Activated CD4-positive, alpha-beta T cell treated with anti-CD3 and anti-CD28 coated beads for 36 hours (primary cell): Measurements from ENCODE around the gene CDRT15. TPM values are rescaled to one million over a fixed set of nuclear protein-coding genes. Genes with fewer than 3 reads are reported as not detected.
A peak's percentile ranks its signal among the peaks of the same experiment; 100 is the strongest.
"Not testable (repeated sequence)": the region's sequence is repeated elsewhere in the genome, so short reads cannot be mapped to it uniquely, and the experiment has no call there.

Experiments
- ATAC-seq: fragments of 200-7000 bp; cut with Tn5 transposase; one replicate; pipeline ENCODE4 v1.10.0; 2021; ENCODE audit warnings: mild to moderate bottlenecking, moderate library complexity
- CTCF ChIA-PET: fragments of 350-600 bp; sonication (Branson Sonifier 250); formaldehyde crosslinking; loops from one replicate; lab custom pipeline; 2021; ENCODE audit warnings: antibody characterized with exemption; lab: Charles Lee
- POLR2A ChIA-PET: fragments of 350-600 bp; sonication (Branson Sonifier 250); formaldehyde crosslinking; loops from one replicate; lab custom pipeline; 2021; ENCODE audit warnings: antibody characterized with exemption, inconsistent platforms; lab: Charles Lee
- DNase-seq: peaks from one replicate; pipeline ENCODE4 v3.0.0-alpha.2; 2020
- H3K27ac Mint-ChIP-seq: one replicate; pipeline ENCODE4 v1.8.0; 2021; ENCODE audit warnings: mixed read lengths
- H3K27me3 Mint-ChIP-seq: one replicate; pipeline ENCODE4 v1.8.0; 2021; ENCODE audit warnings: mixed read lengths
- H3K36me3 Mint-ChIP-seq: one replicate; pipeline ENCODE4 v1.8.0; 2021; ENCODE audit warnings: low read depth, mixed read lengths
- H3K4me1 Mint-ChIP-seq: one replicate; pipeline ENCODE4 v1.8.0; 2021; ENCODE audit warnings: mixed read lengths
- H3K4me3 Mint-ChIP-seq: one replicate; pipeline ENCODE4 v1.8.0; 2021; ENCODE audit warnings: mild to moderate bottlenecking, moderate library complexity, mixed read lengths
- H3K9me3 Mint-ChIP-seq: one replicate; pipeline ENCODE4 v1.8.0; 2021; ENCODE audit warnings: low read depth, mixed read lengths
- intact Hi-C, 2 experiments: fragments of 100-400 bp; cut with DNase I in 1 of 2; cut with micrococcal nuclease in 1 of 2; formaldehyde crosslinking; loops; one replicate each; pipeline versions ENCODE4 v1.14.2 to v1.15.1; 2022 to 2024; cut with DNase I, micrococcal nuclease
- total RNA-seq, 2 experiments: library from RNA; stranded (reverse); gene quantifications; one replicate each; pipeline ENCODE4 v1.2.3, GENCODE V29; 2021

CDRT15 gene
- total RNA-seq, 2 experiments from 2014 or later: not detected

DNA sequence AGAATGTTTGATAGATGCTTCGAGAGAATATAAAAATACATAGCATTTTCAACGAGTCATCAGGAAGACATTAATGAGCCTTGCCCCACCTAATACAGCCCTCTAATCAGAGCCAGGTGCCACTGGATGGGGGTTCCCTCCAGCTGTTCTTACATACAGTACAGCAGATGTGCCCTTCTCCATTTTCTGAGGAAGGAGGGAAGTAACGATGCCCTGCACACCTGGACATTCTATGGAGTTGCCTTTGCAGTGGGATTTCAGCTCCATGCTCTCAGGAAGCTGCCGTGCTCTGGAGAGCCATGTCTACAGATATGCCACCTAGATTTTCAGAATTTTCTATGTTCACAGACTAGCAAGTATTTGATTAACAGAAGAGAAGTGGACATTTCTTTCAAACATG is 36.3 kb downstream of the CDRT15 start:
- no peak overlapping the region for H3K4me3 Mint-ChIP-seq
- POLR2A ChIA-PET: no interaction called here

DNA sequence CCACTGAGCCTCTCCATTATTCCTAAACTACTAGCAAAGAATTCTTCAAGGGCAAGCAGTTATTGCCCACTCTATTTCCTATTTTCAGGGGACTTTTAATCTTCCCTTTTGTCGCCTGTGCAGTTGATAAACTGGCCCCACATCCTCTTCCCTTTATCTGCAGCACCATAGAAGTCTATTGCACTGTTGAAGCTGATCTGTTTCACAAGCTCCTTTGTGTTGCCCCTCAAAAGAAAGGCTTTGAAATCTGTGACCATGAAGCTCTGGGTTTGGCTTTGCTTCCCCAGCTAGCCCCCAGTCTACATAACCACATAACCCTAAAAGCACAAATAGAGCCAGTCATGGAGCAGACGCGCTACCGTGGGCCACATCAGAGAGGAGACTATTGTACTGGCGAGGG is 37.1 kb downstream of the CDRT15 start:
- ChIA-PET CTCF (interaction anchor here (1.1 kb wide), 1 partner anchor 12 kb away, joined by 4 read pairs; no protein-coding TSS in a partner anchor), POLR2A (no interaction called here)
- no peak for DNase-seq
- Mint-ChIP-seq H3K27ac (peak overlapping the region; percentile 39), H3K36me3 (peaks cover 40% of the 10 kb centered on the region), H3K27me3 (no peaks in the 10 kb centered on the region), H3K9me3 (no peaks in the 10 kb centered on the region), H3K4me1 (peaks cover 98% of the 10 kb centered on the region), H3K4me3 (no peak overlapping the region)
- ATAC-seq: no peak
- intact Hi-C loops: loop anchor here in 1 of 2 experiments (5.0 kb wide), 2 partner anchors 82 to 132 kb away; partner anchors contain the start of gene COX10

More for the DNA sequence above, 36.3 kb downstream of the CDRT15 start:
- no peak for ATAC-seq
- H3K9me3 Mint-ChIP-seq: no peaks in the 10 kb centered on the region
- H3K36me3 Mint-ChIP-seq: peaks cover 42% of the 10 kb centered on the region
- peaks cover 100% of the 10 kb centered on the region for H3K4me1 Mint-ChIP-seq
- no peaks in the 10 kb centered on the region for H3K27me3 Mint-ChIP-seq
- CTCF ChIA-PET: no interaction called here
- intact Hi-C loops: loop anchor here in 1 of 2 experiments (2.0 to 5.0 kb wide), 3 partner anchors 82 to 617 kb away; no protein-coding TSS in a partner anchor
- no peak for DNase-seq
- H3K27ac Mint-ChIP-seq: peak overlapping the region; percentile 94

- ChIA-PET POLR2A (interaction anchor here (0.6 to 0.7 kb wide), 2 partner anchors 8 to 135 kb away, joined by 4 read pairs; no protein-coding TSS in a partner anchor), CTCF (interaction anchor here (0.7 to 1.1 kb wide), 3 partner anchors 13 to 136 kb away, joined by 4 read pairs; no protein-coding TSS in a partner anchor)
- Mint-ChIP-seq H3K27me3 (no peaks in the 10 kb centered on the region), H3K4me3 (no peak overlapping the region), H3K27ac (peak overlapping the region; percentile 48), H3K9me3 (no peaks in the 10 kb centered on the region), H3K36me3 (peaks cover 37% of the 10 kb centered on the region), H3K4me1 (peaks cover 91% of the 10 kb centered on the region)
- intact Hi-C loops: loop anchor here in 1 of 2 experiments (5.0 kb wide), 2 partner anchors 81 to 131 kb away; partner anchors contain the start of gene COX10
- ATAC-seq (no peak), DNase-seq (no peak)
Measured at GRCh38 chr17:14198575-14198974, 38.1 kb downstream of the CDRT15 start.

- no peaks in the 10 kb centered on the region for H3K27me3 Mint-ChIP-seq
- POLR2A ChIA-PET: no interaction called here
- peak overlapping the region; percentile 48 for H3K27ac Mint-ChIP-seq
- no peaks in the 10 kb centered on the region for H3K9me3 Mint-ChIP-seq
- CTCF ChIA-PET: interaction anchor here (0.8 to 1.1 kb wide), 4 partner anchors 9 to 844 kb away, joined by 3 to 4 read pairs (median 4); partner anchors contain the start of gene HS3ST3B1
- no peak for DNase-seq
- intact Hi-C loops: loop anchor here in 1 of 2 experiments (5.0 kb wide), 2 partner anchors 81 to 131 kb away; partner anchors contain the start of gene COX10
- H3K4me3 Mint-ChIP-seq: no peak overlapping the region
- peaks cover 38% of the 10 kb centered on the region for H3K36me3 Mint-ChIP-seq
- no peak for ATAC-seq
- peaks cover 89% of the 10 kb centered on the region for H3K4me1 Mint-ChIP-seq
Measured at GRCh38 chr17:14198013-14198412, 38.6 kb downstream of the CDRT15 start.

DNA sequence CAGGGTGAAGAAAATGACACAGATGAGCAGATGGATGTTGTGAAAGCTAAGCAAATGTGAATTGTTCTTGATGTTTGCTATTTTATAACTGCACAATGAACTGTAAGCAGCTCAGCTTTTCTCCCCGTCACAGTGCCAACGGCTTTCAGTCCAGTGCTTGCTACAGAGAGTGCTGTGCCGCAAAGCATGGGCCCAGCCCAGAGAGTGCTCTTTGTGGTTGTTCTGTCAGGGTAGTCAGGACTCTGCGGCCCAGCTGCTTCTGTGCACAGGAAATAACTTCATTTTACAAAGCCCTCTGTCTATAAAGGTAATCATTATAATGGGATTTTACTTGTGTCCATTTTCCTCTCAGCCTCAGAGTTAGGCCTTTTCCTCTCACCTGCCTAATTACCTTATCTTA is 39.1 kb downstream of the CDRT15 start:
- ATAC-seq (peak; percentile 51), DNase-seq (peak; percentile 81)
- peak overlapping the region; percentile 68 for H3K27ac Mint-ChIP-seq
- H3K9me3 Mint-ChIP-seq: no peaks in the 10 kb centered on the region
- peaks cover 87% of the 10 kb centered on the region for H3K4me1 Mint-ChIP-seq
- H3K4me3 Mint-ChIP-seq: no peak overlapping the region
- POLR2A ChIA-PET: no interaction called here
- H3K36me3 Mint-ChIP-seq: peaks cover 36% of the 10 kb centered on the region
- intact Hi-C loops: loop anchor here (2.0 to 5.0 kb wide), 3 partner anchors 80 to 130 kb away; partner anchors contain the start of genes COX10 (in 1 of the 2) and HS3ST3B1 (in 1 of the 2)
- H3K27me3 Mint-ChIP-seq: no peaks in the 10 kb centered on the region
- CTCF ChIA-PET: interaction anchor here (0.8 to 1.1 kb wide), 4 partner anchors 10 to 845 kb away, joined by 3 to 4 read pairs (median 4); partner anchors contain the start of gene HS3ST3B1

DNA sequence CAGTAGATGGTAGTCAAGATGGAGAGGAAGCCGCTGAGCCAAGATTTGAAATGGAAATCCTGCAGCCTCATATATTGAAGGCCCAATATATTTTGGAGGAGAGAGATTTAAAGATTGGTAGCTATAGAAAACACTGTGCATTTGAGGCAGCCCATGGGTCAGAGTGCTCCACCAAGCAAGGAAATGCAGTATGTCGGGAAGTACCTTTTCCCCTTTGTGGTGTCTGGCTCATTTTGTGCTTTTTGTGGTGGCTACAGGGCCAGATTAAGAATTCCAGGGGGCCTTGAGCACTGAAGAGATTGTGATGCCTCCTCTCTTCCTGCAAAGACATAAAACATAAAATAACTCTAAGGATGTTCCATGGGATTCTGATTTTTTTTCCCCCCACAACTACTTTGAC is 39.6 kb downstream of the CDRT15 start:
- peaks cover 39% of the 10 kb centered on the region for H3K36me3 Mint-ChIP-seq
- DNase-seq (no peak), ATAC-seq (no peak)
- peak overlapping the region; percentile 68 for H3K27ac Mint-ChIP-seq
- H3K27me3 Mint-ChIP-seq: no peaks in the 10 kb centered on the region
- POLR2A ChIA-PET: no interaction called here
- H3K9me3 Mint-ChIP-seq: no peaks in the 10 kb centered on the region
- CTCF ChIA-PET: interaction anchor here (0.9 to 1.1 kb wide), 3 partner anchors 10 to 104 kb away, joined by 4 read pairs; partner anchors contain the start of gene HS3ST3B1
- H3K4me3 Mint-ChIP-seq: no peak overlapping the region
- H3K4me1 Mint-ChIP-seq: peaks cover 86% of the 10 kb centered on the region
- intact Hi-C loops: loop anchor here (2.0 to 5.0 kb wide), 3 partner anchors 80 to 130 kb away; partner anchors contain the start of genes COX10 (in 1 of the 2) and HS3ST3B1 (in 1 of the 2)

DNA sequence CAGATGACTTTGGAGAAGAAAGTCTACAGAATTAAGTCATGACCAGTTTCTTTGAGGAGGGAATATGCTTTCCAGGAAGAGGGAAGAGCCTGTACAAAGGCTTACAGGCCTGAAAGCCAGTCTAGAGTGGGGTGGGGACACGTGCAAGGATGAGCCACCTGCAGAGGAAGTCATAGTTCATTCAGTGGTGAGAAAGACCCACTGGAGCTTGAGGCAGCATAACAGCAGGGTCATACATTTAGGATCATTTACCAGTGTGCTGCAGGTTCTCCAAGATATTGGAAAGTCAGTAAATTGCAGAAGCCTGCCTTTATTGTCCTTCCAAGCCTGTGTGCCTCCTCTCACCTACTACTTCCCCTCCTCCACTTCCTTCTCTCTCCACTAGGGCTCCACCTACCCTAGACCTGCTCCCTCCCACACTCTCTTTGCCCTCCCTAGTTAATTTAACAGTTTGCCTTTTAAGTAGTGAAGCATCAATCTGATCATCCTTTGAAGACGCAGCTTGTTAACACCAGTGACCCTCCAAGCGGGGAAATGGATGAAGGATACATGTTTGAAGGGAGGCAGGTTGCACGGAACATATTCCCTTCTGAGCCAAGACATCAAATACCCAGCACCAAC is 40.2 kb downstream of the CDRT15 start:
- DNase-seq (no peak), ATAC-seq (peak; percentile 19)
- Mint-ChIP-seq H3K4me3 (no peak overlapping the region), H3K27me3 (no peaks in the 10 kb centered on the region), H3K4me1 (peaks cover 85% of the 10 kb centered on the region), H3K36me3 (peaks cover 38% of the 10 kb centered on the region), H3K27ac (peak overlapping the region; percentile 68), H3K9me3 (no peaks in the 10 kb centered on the region)
- CTCF ChIA-PET: interaction anchor here (0.8 kb wide), 1 partner anchor 61 kb away, joined by 3 read pairs; no protein-coding TSS in a partner anchor
- POLR2A ChIA-PET: no interaction called here
- intact Hi-C loops: loop anchor here (2.0 to 5.0 kb wide), 3 partner anchors 79 to 129 kb away; partner anchors contain the start of genes COX10 (in 1 of the 2) and HS3ST3B1 (in 1 of the 2)

DNA sequence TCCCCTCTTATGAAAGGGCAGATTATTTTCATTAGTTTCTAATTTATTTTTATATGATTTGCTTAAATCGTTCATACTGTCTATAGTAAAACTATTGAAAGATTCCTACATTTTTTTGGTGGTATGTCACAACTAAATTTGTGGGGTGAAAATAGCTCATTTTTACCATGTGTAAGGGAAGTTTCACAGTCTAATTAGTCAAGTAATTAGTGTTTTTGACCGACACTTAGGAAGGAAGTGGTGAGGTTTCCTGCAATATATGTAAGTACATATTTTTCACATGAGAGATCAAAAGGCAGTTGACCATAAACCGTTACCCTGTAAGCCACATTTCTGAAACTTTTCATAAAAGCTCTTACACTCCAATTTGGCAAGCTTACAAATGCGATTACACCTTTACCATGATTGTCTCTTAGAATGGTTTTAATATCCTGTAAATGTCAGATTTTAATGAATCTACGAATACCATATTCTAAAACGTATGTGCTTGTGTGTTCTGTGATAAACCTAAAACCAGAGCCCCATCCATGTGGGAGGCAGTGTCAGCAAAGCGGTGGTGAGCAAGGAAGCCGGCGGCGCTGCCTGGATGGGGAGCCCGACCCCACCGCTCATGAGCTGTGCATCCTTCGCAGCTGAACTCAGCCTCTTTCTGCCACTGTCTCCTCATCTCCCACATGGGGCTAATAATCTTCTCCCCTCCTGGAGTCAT is 43.9 kb downstream of the CDRT15 start:
- POLR2A ChIA-PET, CTCF ChIA-PET, H3K9me3 Mint-ChIP-seq, intact Hi-C loops, H3K27me3 Mint-ChIP-seq: not testable (repeated sequence)
- peaks cover 22% of the 10 kb centered on the region for H3K36me3 Mint-ChIP-seq
- DNase-seq (peak; percentile 41), ATAC-seq (peak; percentile 21)
- H3K4me3 Mint-ChIP-seq: peak overlapping the region; percentile 30
- H3K4me1 Mint-ChIP-seq: peaks cover 68% of the 10 kb centered on the region
- H3K27ac Mint-ChIP-seq: peak overlapping the region; percentile 65

DNA sequence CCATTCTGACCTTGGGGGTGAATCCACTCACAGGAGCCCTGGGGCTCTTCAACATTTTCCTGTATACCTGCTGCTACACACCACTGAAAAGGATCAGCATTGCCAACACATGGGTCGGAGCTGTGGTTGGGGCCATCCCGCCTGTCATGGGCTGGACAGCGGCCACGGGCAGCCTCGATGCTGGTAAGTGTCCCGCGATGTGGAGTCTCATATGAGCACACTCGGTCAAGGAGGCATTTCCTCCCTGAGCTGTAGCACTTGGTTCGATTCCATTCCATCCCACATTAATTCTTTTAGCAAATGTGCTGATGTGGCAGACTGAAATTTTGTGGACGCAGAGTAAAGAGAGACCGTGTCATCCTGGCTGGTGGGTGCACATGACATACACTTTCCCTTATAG is 44.6 kb downstream of the CDRT15 start:
- CTCF ChIA-PET: interaction anchor here (1.1 kb wide), 1 partner anchor 11 kb away, joined by 3 read pairs; no protein-coding TSS in a partner anchor
- Mint-ChIP-seq H3K4me1 (peaks cover 61% of the 10 kb centered on the region), H3K27ac (peak overlapping the region; percentile 65), H3K36me3 (peaks cover 19% of the 10 kb centered on the region)
- H3K9me3 Mint-ChIP-seq, ATAC-seq, DNase-seq, POLR2A ChIA-PET, intact Hi-C loops, H3K4me3 Mint-ChIP-seq, H3K27me3 Mint-ChIP-seq: not testable (repeated sequence)

DNA sequence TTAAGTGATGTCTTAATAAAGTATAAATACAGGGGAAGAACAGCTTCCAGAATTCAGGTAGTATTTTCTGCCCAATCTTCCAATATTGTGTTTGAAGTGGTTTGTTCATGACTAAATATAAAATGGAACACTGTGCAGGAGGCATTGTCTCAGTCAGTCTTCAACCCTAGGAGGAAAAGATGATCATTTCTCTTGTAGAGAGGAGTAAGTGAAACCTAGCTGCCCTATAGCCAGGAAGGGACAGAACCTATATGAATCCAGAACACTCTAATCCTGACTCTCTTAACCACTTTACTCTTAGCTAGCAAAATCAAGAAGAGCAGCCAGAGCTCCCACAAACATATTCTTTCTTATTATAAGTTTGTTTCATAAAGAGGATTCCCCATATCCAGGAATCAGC is 45.2 kb downstream of the CDRT15 start:
- H3K9me3 Mint-ChIP-seq, H3K27ac Mint-ChIP-seq, H3K4me3 Mint-ChIP-seq, intact Hi-C loops, POLR2A ChIA-PET, H3K27me3 Mint-ChIP-seq, DNase-seq: not testable (repeated sequence)
- CTCF ChIA-PET: interaction anchor here (1.1 kb wide), 1 partner anchor 12 kb away, joined by 3 read pairs; no protein-coding TSS in a partner anchor
- Mint-ChIP-seq H3K36me3 (peaks cover 14% of the 10 kb centered on the region), H3K4me1 (peaks cover 55% of the 10 kb centered on the region)
- peak; percentile 52 for ATAC-seq

GRCh38 chr17:14190774-14191173 is 45.9 kb downstream of the CDRT15 start:
- H3K27me3 Mint-ChIP-seq, CTCF ChIA-PET, intact Hi-C loops, DNase-seq, H3K4me3 Mint-ChIP-seq, H3K9me3 Mint-ChIP-seq, H3K27ac Mint-ChIP-seq, POLR2A ChIA-PET: not testable (repeated sequence)
- Mint-ChIP-seq H3K4me1 (peaks cover 50% of the 10 kb centered on the region), H3K36me3 (peaks cover 14% of the 10 kb centered on the region)
- ATAC-seq: peak; percentile 21
